ENCODE measurements around the gene TMEM123.

DNA sequence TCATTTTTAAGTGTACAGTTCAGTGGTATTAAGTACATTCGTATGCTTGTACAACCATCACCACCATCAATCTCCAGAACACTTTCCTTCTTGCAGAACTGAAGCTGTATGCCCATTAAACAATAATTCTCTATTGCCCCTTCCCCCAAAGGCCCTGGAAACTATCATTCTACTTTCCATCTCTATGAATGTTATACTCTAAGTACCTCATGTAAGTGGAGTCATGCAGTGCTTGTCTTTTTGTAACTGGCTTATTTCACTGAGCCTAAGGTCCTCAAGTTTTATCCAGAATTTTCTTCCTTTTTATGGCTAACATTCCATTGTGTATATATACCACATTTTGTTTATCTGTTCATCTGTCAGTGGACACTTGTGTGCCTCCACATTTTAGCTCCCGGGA lies 48.3 kb upstream of the TMEM123 start:
- TF ChIP-seq RAD21 (IDR thresholded peaks at IDR 0.05; ENCODE audit: low read length), result no peak
- no peak for TF ChIP-seq CTCF (conservative IDR thresholded peaks at IDR 0.05; ENCODE audit: low read depth, low read length)
- no peak for TF ChIP-seq MXI1 (IDR thresholded peaks at IDR 0.05; ENCODE audit: borderline replicate concordance, low read depth, low read length)
- no peak for TF ChIP-seq POLR2A (IDR thresholded peaks at IDR 0.05; ENCODE audit: low read depth, low read length)
- no peak for TF ChIP-seq NFE2L2 (IDR thresholded peaks at IDR 0.05; ENCODE audit: low read depth, low read length)
- TF ChIP-seq MAFK (IDR thresholded peaks at IDR 0.05; ENCODE audit: low read depth, low read length), result no peak
- TF ChIP-seq RCOR1 (IDR thresholded peaks at IDR 0.05; ENCODE audit: insufficient replicate concordance, low read length), result no peak
- no peak for TF ChIP-seq SMC3 (IDR thresholded peaks at IDR 0.05; ENCODE audit: low read depth, low read length)
- no peak for TF ChIP-seq BHLHE40 (IDR thresholded peaks at IDR 0.05; ENCODE audit: low read depth, low read length)
- TF ChIP-seq ELK1 (IDR thresholded peaks at IDR 0.05; ENCODE audit: borderline replicate concordance, low read depth, low read length), result no peak
- TF ChIP-seq, protein P1, sequence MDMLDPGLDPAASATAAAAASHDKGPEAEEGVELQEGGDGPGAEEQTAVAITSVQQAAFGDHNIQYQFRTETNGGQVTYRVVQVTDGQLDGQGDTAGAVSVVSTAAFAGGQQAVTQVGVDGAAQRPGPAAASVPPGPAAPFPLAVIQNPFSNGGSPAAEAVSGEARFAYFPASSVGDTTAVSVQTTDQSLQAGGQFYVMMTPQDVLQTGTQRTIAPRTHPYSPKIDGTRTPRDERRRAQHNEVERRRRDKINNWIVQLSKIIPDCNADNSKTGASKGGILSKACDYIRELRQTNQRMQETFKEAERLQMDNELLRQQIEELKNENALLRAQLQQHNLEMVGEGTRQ (IDR thresholded peaks at IDR 0.05; ENCODE audit: low read depth, low read length), result no peak
